ENCODE data around the gene TAC4. TPM values are rescaled to one million over a fixed set of nuclear protein-coding genes. Genes with fewer than 3 reads are reported as not detected.

TAC4 gene
- total RNA-seq, 4 donors from 2014 or later, result not detected

- 63 to 67% methylated on average over 2 of the region's 2 CpGs for WGBS, 2 donors
- H3K4me1 ChIP-seq, result peaks cover 31 to 90% (median 52%) of the 10 kb centered on the region in 3 donors
These were observed 28.2 kb downstream of the TAC4 start for GRCh38 chr17:49819651-49820050.

GRCh38 chr17:49819138-49819537 lies 28.7 kb downstream of the TAC4 start:
- intact Hi-C loops (cut with DNase I), result no loop called here
- TF ChIP-seq CTCF (IDR thresholded peaks at IDR 0.05), result no peak
- TF ChIP-seq POLR2A (IDR thresholded peaks at IDR 0.05), result no peak
- H3K27me3 ChIP-seq, result no peaks in the 10 kb centered on the region
- no peak for DNase-seq
- peak overlapping the region in 1 of 4 donors; percentile 2 for H3K27ac ChIP-seq
- no peaks in the 10 kb centered on the region for H3K9me3 ChIP-seq
- WGBS, 2 donors, result 86 to 90% methylated on average over 5 of the region's 5 CpGs
- H3K36me3 ChIP-seq, result peaks cover 0 to 81% (median 12%) of the 10 kb centered on the region in 3 donors
- peaks cover 31 to 95% (median 52%) of the 10 kb centered on the region in 3 donors for H3K4me1 ChIP-seq
- no peak overlapping the region for H3K4me3 ChIP-seq

More at GRCh38 chr17:49819651-49820050, 28.2 kb downstream of the TAC4 start:
- intact Hi-C loops (cut with DNase I), result no loop called here
- Histone ChIP-seq H3K27me3 (no peaks in the 10 kb centered on the region), H3K27ac (no peak overlapping the region), H3K9me3 (no peaks in the 10 kb centered on the region), H3K4me3 (no peak overlapping the region), H3K36me3 (peaks cover 0 to 81% (median 17%) of the 10 kb centered on the region in 3 donors)
- DNase-seq, result no peak
- TF ChIP-seq POLR2A (IDR thresholded peaks at IDR 0.05) (no peak), CTCF (IDR thresholded peaks at IDR 0.05) (no peak)

GRCh38 chr17:49817993-49818392 lies 29.9 kb downstream of the TAC4 start:
- Histone ChIP-seq H3K9me3 (no peaks in the 10 kb centered on the region), H3K27ac (peak overlapping the region in 2 of 4 donors; percentile 71 to 82), H3K4me3 (no peak overlapping the region), H3K4me1 (peaks cover 31 to 94% (median 46%) of the 10 kb centered on the region in 3 donors), H3K36me3 (peaks cover 0 to 81% (median 7%) of the 10 kb centered on the region in 3 donors), H3K27me3 (no peaks in the 10 kb centered on the region)
- no peak for TF ChIP-seq CTCF (IDR thresholded peaks at IDR 0.05)
- TF ChIP-seq POLR2A (IDR thresholded peaks at IDR 0.05), result no peak
- intact Hi-C loops (cut with DNase I), result no loop called here
- WGBS, 2 donors, result 83 to 93% methylated on average over 4 of the region's 4 CpGs
- DNase-seq, result no peak

- H3K27me3 ChIP-seq, result no peaks in the 10 kb centered on the region
- H3K9me3 ChIP-seq, result no peaks in the 10 kb centered on the region
- intact Hi-C loops (cut with DNase I), result no loop called here
- H3K36me3 ChIP-seq, result peaks cover 0 to 82% (median 22%) of the 10 kb centered on the region in 3 donors
- H3K4me1 ChIP-seq, result peaks cover 21 to 72% (median 32%) of the 10 kb centered on the region in 3 donors
- H3K27ac ChIP-seq, result peak overlapping the region; percentile 52 to 82 (median 70)
- peak overlapping the region in 1 of 4 donors; percentile 2 for H3K4me3 ChIP-seq
- 16 to 38% methylated on average over 9 of the region's 9 CpGs for WGBS, 2 donors
- no peak for DNase-seq
- no peak for TF ChIP-seq CTCF (IDR thresholded peaks at IDR 0.05)
These were observed 32.0 kb downstream of the TAC4 start for GRCh38 chr17:49815761-49816281.

GRCh38 chr17:49814781-49815529 lies 32.9 kb downstream of the TAC4 start:
- Histone ChIP-seq H3K4me1 (peaks cover 21 to 64% (median 25%) of the 10 kb centered on the region in 3 donors), H3K27ac (peak overlapping the region; percentile 52 to 82 (median 70)), H3K4me3 (peak overlapping the region in 1 of 4 donors; percentile 2), H3K27me3 (no peaks in the 10 kb centered on the region), H3K36me3 (peaks cover 0 to 87% (median 28%) of the 10 kb centered on the region in 3 donors), H3K9me3 (no peaks in the 10 kb centered on the region)
- intact Hi-C loops (cut with DNase I), result no loop called here
- 51 to 54% methylated on average over 4 of the region's 4 CpGs for WGBS, 2 donors
- DNase-seq, result no peak
- TF ChIP-seq POLR2A (IDR thresholded peaks at IDR 0.05) (no peak), CTCF (IDR thresholded peaks at IDR 0.05) (no peak)

All from esophagus squamous epithelium (tissue), 5 donors.